ENCODE results near the gene SERPINC1.

GRCh38 chr1:173857363-173857917 lies 59.7 kb downstream of the SERPINC1 start:
- TF ChIP-seq EZH2 (IDR thresholded peaks at IDR 0.05; ENCODE audit: borderline replicate concordance, low read length) (no peak), CTCF (conservative IDR thresholded peaks at IDR 0.05 in 1 of 2, IDR thresholded peaks at IDR 0.05 in 1 of 2; ENCODE audit: extremely low read depth in 1 of 2, insufficient read depth in 1 of 2, low read depth in 1 of 2, low read length in 2 of 2) (no peak)

All from mammary epithelial cell (primary cell).